ENCODE data around the gene CASTOR1. TPM values are rescaled to one million over a fixed set of nuclear protein-coding genes. Genes with fewer than 3 reads are reported as not detected.
"Not testable (repeated sequence)": the region's sequence is repeated elsewhere in the genome, so short reads cannot be mapped to it uniquely, and the experiment has no call there.

CASTOR1 gene
- 10 to 100 TPM in 1 of 3 donors, 1 to 10 TPM in 2; 8.7 to 10.9 (median 9.1) TPM for polyA plus RNA-seq (ENCODE audit: insufficient read length in 3 of 3)

DNA sequence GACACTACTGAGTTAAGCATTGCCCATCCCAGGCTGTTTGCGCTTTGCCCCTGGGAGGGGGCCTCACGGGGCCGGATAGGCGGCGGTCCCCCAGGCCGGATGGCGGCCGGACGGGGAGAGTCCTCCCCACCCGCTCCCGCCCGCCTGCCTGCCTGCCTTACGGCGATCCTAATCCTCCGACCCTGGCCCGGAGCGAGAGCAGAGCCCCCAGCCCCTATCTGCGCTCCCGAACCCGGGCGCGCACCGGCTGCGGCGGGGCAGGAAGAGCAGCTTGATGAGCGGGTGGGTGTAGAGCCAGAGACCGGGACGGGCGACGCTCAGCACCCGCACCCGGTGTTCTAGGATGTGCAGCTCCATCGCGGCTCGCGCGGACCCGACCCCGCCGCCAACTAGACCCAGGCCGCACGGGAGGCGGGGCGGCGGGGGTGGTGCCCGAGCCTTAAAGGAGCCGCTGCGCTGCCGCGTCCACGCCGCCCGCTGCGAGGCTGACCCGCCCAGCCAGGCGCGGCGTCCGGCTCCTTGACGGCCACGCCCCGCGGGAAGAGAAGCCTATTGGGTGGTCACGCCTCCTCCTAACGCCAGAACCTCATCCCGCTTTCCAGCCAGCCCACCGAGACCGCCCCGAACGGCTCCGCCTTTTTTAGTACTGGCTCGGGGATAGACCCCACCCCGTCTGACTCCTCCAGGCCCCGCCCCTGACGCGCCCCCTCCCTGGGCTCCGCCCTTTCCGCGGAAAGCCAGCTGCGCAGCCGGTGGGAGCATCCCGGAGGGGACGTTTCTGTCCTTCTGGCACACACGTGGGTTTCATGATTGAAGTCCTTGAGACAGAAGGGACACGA, at the start of gene CASTOR1:
CASTOR1 (minus strand) TSS at position 365 of the 839 bp plus-strand sequence; CDS start at position 357, 8 bp downstream.
- peak; percentile 85 to 93 (median 93) for DNase-seq (ENCODE audit: low read depth in 3 of 3, low spot score in 2 of 3)

GRCh38 chr22:30338802-30339201, 49.5 kb upstream of the CASTOR1 start:
- no peak for DNase-seq (ENCODE audit: low read depth in 3 of 3, low spot score in 2 of 3)

GRCh38 chr22:30338341-30338740, 49.0 kb upstream of the CASTOR1 start:
- DNase-seq (ENCODE audit: low read depth in 3 of 3, low spot score in 2 of 3), result not testable (repeated sequence)

GRCh38 chr22:30337461-30337778, 48.1 kb upstream of the CASTOR1 start:
- no peak for DNase-seq (ENCODE audit: low read depth in 3 of 3, low spot score in 2 of 3)

DNA sequence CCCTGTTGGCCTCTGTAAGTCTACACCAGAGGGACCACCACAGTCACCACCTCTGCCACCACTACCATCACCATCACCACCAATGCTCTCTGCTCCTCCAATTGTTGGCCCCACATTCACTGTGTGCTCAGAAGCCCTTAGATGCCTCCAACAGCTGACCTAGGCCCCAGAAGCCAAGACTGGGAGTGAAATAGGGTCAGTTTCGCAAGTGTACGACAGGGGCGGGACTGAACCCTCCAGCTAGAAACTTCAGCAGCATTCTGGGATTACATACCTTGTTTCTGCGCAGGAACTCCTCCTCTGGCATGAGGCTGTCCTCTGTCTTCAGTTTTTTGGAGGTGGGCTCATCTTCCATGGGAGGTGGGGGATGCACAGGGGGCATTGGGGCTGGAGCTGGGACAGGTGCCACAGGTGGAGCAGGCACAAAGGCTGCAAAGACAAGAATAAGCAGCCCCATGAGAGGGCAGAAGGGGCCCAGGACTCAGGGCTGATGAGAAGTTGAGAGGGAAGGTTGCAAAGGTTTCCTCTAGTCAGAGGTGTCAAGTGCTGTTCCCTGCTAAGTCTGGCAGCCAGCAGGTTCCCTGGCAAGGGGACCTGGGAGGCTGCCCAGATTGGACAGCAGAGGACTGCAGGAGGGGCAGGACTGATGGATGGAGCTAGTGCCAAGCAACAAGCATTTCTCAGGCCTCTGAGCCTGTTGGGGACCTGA, 47.6 kb upstream of the CASTOR1 start:
- DNase-seq (ENCODE audit: low read depth in 3 of 3, low spot score in 2 of 3), result no peak

GRCh38 chr22:30335236-30335635, 45.9 kb upstream of the CASTOR1 start:
- DNase-seq (ENCODE audit: low read depth in 3 of 3, low spot score in 2 of 3), result no peak

DNA sequence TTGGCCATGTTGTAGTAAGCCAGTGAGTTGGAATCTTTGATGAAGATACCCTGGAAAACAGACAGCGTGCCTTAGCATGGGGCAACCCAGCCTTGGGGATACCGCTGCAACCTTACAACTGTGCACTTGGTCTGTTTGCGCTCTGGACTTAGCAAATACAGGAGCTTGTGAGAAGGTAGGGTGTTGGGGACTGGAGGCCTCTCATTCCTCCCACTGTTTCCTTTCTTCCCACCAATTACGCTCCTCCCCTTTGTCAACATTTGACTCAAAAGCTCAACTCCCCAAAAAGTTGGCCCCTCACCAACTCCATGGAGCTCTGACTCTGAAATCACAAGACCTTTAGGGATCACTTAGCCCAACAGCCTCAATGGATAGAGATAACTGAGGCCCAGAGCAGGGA, 45.3 kb upstream of the CASTOR1 start:
- DNase-seq (ENCODE audit: low read depth in 3 of 3, low spot score in 2 of 3), result no peak

DNA sequence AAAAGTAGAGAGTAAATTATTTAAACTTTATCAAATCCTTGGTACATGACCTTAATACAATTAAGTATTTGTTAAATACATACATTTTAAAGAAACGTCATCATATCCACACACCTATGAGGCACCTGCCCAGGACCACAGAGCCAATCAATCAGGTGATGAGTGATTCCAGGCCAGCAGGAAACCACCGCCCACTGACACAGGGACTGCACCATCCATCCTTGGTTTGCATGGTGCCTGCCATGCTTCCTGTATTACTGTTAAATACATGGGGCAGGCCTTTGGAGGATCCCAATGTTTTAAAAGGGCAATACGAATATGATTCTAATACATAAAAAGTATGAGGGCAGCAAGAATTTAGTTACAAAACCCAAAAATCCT, 44.4 kb upstream of the CASTOR1 start:
- no peak for DNase-seq (ENCODE audit: low read depth in 3 of 3, low spot score in 2 of 3)

GRCh38 chr22:30332994-30333706, 43.8 kb upstream of the CASTOR1 start:
- no peak for DNase-seq (ENCODE audit: low read depth in 3 of 3, low spot score in 2 of 3)

GRCh38 chr22:30332551-30332950, 43.2 kb upstream of the CASTOR1 start:
- no peak for DNase-seq (ENCODE audit: low read depth in 3 of 3, low spot score in 2 of 3)

DNA sequence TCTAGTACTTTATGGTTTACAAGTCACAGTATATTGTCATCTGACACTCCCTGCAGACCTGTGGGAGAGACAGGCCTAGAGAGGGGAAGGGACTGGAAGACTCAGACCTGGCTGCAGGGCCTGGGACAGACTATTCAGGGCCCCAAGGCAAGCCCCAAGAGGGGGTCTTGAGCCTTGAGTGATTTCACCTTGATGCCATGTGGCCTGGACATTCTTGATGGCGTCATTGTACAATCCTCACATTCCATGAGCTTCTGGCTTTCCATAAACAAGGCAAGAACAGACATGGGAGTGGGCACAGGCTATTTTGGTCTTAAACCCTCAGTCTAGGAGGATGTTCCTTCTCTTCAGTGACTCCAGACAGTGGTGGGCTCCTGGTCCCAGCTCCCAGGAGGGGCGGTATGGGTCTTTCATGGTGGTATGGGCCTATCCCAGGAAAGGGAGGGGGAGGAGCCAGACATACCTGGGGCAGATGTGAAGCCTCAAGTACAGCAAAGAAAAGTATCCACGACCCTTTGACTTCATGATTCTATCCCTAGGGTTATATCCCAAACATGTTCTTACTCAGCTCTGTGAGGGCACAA, 39.3 kb upstream of the CASTOR1 start:
- DNase-seq (ENCODE audit: low read depth in 3 of 3, low spot score in 2 of 3), result no peak

GRCh38 chr22:30327864-30328345, 38.6 kb upstream of the CASTOR1 start:
- no peak for DNase-seq (ENCODE audit: low read depth in 3 of 3, low spot score in 2 of 3)

DNA sequence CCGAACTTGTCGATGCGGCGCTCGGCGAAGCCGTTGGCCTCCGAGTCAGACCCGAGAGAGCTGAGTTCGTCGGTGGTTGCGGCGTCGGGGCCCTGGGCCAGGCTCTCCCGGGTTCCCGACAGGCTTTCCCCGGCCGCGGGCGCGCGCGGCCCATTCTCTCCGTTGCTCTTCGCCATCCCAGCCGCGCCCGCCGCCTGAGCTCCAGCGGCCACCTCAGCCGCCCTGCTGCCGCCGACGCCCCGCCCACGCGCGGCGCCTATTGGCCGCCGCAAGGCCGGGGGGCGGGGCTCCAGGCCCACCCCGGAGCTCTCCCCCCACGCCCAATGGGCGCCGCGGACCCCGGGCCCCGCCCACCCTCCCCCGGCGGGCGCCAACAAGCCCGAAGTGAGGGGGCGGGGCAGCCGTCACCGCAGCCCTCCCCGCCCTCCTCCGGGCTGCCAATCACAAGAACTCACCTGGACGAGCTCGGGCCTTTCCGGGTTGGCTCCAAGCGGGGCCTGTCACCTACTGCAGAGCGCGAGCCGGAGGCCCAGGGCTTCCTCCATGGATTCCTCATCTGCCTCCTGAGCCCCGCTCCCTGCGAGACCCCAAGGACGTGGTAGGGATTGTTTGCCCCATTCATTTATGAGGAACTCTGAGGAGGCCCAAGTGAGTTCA, 37.5 kb upstream of the CASTOR1 start, which contains the start of gene TBC1D10A:
TBC1D10A (minus strand) TSS at position 236 of the 657 bp plus-strand sequence; CDS start at position 176, 60 bp downstream.
- peak; percentile 57 to 84 (median 84) for DNase-seq (ENCODE audit: low read depth in 3 of 3, low spot score in 2 of 3)

GRCh38 chr22:30326255-30326705, 37.0 kb upstream of the CASTOR1 start:
- no peak for DNase-seq (ENCODE audit: low read depth in 3 of 3, low spot score in 2 of 3)

DNA sequence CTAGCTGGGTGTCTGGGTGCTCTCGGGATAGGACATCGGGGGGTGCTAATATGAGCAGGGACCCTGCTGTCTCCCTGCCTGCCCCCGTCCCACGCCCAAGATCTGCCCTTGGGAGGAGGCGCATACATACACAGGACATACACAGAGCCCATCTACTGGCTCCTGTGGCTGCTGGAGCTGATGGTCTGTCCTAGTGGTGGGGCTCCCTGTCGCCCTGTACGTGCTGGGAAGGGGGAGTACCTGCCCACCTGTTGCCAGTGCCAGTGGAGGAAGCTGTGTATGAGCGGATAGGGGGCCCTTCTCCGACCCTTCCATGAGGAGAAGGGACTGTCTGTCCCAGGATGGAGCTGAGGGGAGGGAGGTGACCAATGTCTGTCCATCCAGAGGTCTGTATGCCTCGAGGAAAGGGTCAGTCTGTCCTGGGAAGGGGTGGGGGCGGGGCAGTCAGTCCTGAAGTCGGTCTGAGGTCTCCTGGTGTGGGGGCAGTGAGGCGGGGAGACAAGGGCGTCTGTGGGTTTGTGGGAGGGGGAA, 36.5 kb upstream of the CASTOR1 start:
- no peak for DNase-seq (ENCODE audit: low read depth in 3 of 3, low spot score in 2 of 3)

GRCh38 chr22:30325065-30325720, 35.9 kb upstream of the CASTOR1 start:
- no peak for DNase-seq (ENCODE audit: low read depth in 3 of 3, low spot score in 2 of 3)

- DNase-seq (ENCODE audit: low read depth in 3 of 3, low spot score in 2 of 3), result no peak
These were observed 34.9 kb upstream of the CASTOR1 start for GRCh38 chr22:30324014-30324730.

- no peak for DNase-seq (ENCODE audit: low read depth in 3 of 3, low spot score in 2 of 3)
These were observed 33.9 kb upstream of the CASTOR1 start for GRCh38 chr22:30323246-30323645.

DNA sequence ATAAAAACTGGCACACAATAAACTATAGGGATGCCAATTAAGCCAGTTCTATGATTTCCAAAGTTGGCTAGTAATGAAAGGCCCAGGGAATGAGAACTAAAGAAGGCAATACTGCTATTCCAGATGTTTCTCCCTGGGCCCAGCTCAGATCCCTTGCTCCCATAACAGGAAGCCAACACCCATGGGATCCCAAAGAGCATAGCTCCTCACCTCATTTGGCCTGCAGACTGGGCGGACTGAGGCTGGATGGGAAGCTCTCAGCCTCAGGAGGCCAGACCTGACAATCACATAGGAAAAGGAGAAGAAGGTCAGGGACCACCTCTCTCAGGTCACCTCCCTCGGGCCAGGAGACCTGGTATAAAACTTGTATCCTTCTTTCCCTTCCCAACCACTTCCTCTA, 32.2 kb upstream of the CASTOR1 start:
- DNase-seq (ENCODE audit: low read depth in 3 of 3, low spot score in 2 of 3), result no peak
